Gastroesophageal sphincter (tissue), 3 donors: Measurements from ENCODE around the gene C10orf53.

Source experiments
- CTCF ChIP-seq, 4 experiments: fragments of 200-600 bp in 2 of 4; fragments of 450-650 bp in 2 of 4; sonication (generic) in 1 of 4; IDR thresholded peaks; one replicate each; pipeline ENCODE4 v1.5.1; 2017 to 2019; ENCODE audit warnings: antibody characterized with exemption in 4 of 4, mild to moderate bottlenecking in 2 of 4, moderate library complexity in 2 of 4
- POLR2A ChIP-seq, 2 donors: fragments of 450-650 bp; IDR thresholded peaks; one replicate each; pipeline ENCODE4 v1.6.1; 2017; ENCODE audit warnings: antibody characterized with exemption in 2 of 2, mild to moderate bottlenecking in 2 of 2, moderate library complexity in 1 of 2
- POLR2AphosphoS5 ChIP-seq: sonication (generic); formaldehyde crosslinking; IDR thresholded peaks from one replicate; pipeline ENCODE4 v1.6.1; 2017; ENCODE audit warnings: antibody characterized with exemption

- TF ChIP-seq CTCF (IDR thresholded peaks at IDR 0.05) (no peak), POLR2A (IDR thresholded peaks at IDR 0.05) (no peak), POLR2AphosphoS5 (no peak)
Observed at GRCh38 chr10:49645871-49646870, 33.3 kb upstream of the C10orf53 start.
